ENCODE measurements around the gene TM2D1.
"Not testable (repeated sequence)": the region's sequence is repeated elsewhere in the genome, so short reads cannot be mapped to it uniquely, and the experiment has no call there.

- TF ChIP-seq CTCF (IDR thresholded peaks at IDR 0.05 in 2 of 3, conservative IDR thresholded peaks at IDR 0.05 in 1 of 3; ENCODE audit: borderline replicate concordance in 1 of 3, insufficient read depth in 1 of 3, low read depth in 2 of 3, low read length in 2 of 3); ZNF274 (IDR thresholded peaks at IDR 0.05; ENCODE audit: low read depth, low read length); POLR2A (IDR thresholded peaks at IDR 0.05; ENCODE audit: borderline replicate concordance, extremely low read depth, insufficient read depth, insufficient read length); EZH2 (IDR thresholded peaks at IDR 0.05); ELF1 (IDR thresholded peaks at IDR 0.05; ENCODE audit: borderline replicate concordance, low read depth); POLR2AphosphoS5 (IDR thresholded peaks at IDR 0.05; ENCODE audit: low read depth, low read length); ZFX (IDR thresholded peaks at IDR 0.05); EZH2phosphoT487 (IDR thresholded peaks at IDR 0.05; ENCODE audit: borderline replicate concordance); SIN3A (IDR thresholded peaks at IDR 0.05; ENCODE audit: low read depth); YY1 (IDR thresholded peaks at IDR 0.05; ENCODE audit: extremely low read depth, insufficient replicate concordance, low read depth, low read length): not testable (repeated sequence)
Measured at GRCh38 chr1:61676881-61677280, 48.1 kb downstream of the TM2D1 start.

All from HCT116 (cell line).